ENCODE data around the gene CAPN5.

CAPN5 gene

GRCh38 chr11:77119531-77119936 is 52.8 kb downstream of the CAPN5 start:
- no peak for DNase-seq (ENCODE audit: low spot score)

GRCh38 chr11:77120571-77120970 is 53.8 kb downstream of the CAPN5 start:
- no peak for DNase-seq (ENCODE audit: low spot score)

- no peak for DNase-seq (ENCODE audit: low spot score)
Measured at GRCh38 chr11:77121096-77121640, 54.4 kb downstream of the CAPN5 start.

GRCh38 chr11:77121876-77122575 is 55.3 kb downstream of the CAPN5 start:
- no peak for DNase-seq (ENCODE audit: low spot score)

- no peak for DNase-seq (ENCODE audit: low spot score)
Measured at GRCh38 chr11:77122576-77123212, 55.9 kb downstream of the CAPN5 start.

DNA sequence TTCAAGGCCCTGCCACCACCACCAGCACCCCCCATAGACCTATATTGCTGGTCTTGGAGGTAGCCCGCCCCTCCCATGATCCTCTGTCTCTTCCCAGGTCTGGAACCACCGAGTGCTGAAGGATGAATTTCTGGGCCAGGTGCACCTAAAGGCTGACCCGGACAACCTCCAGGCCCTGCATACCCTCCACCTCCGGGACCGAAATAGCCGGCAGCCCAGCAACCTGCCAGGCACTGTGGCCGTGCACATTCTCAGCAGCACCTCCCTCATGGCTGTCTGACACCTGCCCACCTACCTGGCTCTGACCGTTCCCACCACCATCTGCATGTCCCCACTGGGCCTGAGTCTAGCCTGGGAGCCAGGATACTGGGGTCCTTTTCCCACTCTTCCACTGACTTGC is 56.8 kb downstream of the CAPN5 start:
- DNase-seq (ENCODE audit: low spot score) = no peak

- no peak for DNase-seq (ENCODE audit: low spot score)
Measured at GRCh38 chr11:77124041-77124440, 57.3 kb downstream of the CAPN5 start.

DNA sequence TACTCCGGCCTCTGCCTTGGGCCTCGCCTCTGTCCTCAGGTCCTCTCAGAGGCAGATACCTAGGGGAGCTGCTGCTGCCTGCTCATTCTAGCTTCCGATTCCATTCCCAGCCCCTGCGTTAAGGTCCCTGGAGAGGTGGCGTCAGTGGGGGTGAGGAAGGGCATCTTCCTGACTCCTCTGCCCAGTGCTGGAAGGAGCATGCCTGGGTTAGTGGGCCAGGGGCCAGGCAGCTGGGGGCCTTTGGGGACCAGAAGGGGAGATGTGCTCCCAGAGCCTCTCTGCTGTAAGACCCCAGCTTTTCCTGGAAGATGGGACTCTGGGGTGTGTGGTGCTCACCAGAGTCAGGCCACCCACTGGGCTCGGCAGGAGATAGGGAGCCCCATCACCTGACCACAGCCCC is 57.7 kb downstream of the CAPN5 start:
- DNase-seq (ENCODE audit: low spot score) = no peak

DNA sequence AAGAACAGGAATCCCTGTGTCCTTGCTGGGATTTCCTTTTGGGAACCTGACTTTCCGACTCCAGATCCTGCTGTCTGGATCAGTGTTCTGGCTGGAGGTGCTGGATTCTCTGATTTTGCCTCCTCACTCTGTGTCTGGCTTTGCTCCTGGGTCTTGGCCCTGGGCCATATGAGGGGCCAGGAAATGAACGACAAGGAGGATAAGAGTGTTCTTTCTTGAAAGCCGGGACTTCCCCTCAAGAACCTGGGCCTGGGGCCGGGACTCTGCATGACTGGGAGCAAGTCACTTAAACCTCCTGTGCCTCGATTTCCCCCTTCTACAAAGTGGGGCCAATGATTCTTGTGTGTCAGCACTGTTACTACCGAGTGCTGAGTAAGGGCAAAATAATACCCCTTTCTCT is 58.4 kb downstream of the CAPN5 start:
- no peak for DNase-seq (ENCODE audit: low spot score)

- no peak for DNase-seq (ENCODE audit: low spot score)
Measured at GRCh38 chr11:77125695-77126094, 58.9 kb downstream of the CAPN5 start.

DNA sequence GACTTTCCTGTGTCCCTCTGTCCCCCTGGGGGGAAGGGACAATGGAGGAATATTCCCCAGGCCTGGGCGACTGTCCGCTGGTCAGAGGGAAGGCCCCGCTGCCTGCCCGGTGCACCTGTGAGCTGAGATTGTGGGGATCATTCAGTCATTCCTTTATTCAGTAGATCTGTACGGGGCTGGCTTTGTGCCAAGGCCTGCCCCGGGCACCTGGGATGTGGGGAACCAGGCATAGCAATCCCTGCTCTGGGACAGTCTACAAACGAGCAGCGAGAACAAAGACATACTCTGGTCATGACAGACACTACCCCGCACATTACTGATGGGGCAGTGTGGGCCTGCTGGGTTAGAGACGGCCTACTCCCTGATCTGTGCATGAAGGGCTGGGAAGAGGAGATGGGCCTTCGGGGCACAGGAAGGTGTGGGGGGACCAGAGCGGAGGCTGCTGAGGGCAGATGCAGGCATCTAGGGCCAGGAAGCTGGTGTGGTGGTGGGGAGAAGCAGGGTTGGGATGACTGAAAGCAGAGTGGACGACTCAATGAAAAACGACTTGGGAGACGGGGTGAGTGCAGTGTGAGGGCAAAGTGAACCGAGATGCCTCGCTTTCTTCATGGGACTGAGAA is 59.5 kb downstream of the CAPN5 start:
- no peak for DNase-seq (ENCODE audit: low spot score)

DNA sequence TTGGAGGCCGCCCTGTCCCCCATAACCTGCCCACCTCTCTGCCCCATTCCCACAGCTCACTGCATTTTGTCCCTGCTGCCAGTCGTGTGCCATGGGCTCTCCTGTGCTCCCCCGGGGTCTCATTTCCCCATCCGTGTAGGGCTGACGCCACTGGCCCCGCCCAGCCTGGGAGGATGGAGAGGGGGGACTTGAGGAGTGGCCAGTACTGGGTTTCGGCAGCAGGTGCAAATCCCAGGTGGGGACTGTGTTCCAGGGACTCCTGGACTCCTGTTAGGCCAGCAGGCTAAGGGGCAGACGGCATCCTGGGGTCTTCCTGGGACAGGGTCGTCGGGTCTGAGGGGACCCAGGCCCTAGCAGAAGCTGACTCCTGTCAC is 60.1 kb downstream of the CAPN5 start:
- no peak for DNase-seq (ENCODE audit: low spot score)

- no peak for DNase-seq (ENCODE audit: low spot score)
Measured at GRCh38 chr11:77127235-77127911, 60.6 kb downstream of the CAPN5 start.

- no peak for DNase-seq (ENCODE audit: low spot score)
Measured at GRCh38 chr11:77127920-77128691, 61.3 kb downstream of the CAPN5 start, which contains the start of gene MYO7A. Gene MYO7A, plus strand, starts transcription at chr11:77128246. Its CDS starts 2,389 bp downstream, at chr11:77130635.

GRCh38 chr11:77129069-77129841 is 62.5 kb downstream of the CAPN5 start:
- DNase-seq (ENCODE audit: low spot score) = no peak

DNA sequence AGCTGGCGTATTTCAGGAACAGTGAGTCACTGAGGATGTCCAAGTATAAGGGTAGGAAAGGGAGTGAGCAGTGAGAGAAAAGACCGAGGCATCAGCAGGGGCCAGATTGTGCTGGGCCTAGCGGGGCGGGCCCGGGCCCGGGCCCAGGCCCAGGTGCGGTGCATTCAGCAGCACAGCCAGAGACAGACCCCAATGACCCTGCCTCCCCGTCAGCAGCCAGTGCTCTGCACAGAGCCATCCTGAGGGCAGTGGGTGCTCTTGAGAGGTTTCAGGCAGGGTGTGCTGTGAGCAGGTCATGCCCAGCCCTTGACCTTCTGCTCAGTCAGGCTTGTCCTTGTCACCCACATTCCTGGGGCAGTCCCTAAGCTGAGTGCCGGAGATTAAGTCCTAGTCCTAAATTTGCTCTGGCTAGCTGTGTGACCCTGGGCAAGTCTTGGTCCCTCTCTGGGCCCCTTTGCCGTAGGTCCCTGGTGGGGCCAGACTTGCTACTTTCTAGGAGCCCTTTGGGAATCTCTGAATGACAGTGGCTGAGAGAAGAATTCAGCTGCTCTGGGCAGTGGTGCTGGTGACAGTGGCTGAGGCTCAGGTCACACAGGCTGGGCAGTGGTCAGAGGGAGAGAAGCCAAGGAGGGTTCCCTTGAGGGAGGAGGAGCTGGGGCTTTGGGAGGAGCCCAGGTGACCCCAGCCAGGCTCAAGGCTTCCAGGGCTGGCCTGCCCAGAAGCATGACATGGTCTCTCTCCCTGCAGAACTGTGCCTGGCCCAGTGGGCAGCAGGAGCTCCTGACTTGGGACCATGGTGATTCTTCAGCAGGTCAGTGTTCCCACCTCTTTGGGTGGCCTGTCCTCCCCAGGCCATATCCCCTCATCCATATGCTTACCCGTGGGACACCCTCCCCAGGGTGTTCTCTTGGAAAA is 63.3 kb downstream of the CAPN5 start:
- DNase-seq (ENCODE audit: low spot score) = no peak

DNA sequence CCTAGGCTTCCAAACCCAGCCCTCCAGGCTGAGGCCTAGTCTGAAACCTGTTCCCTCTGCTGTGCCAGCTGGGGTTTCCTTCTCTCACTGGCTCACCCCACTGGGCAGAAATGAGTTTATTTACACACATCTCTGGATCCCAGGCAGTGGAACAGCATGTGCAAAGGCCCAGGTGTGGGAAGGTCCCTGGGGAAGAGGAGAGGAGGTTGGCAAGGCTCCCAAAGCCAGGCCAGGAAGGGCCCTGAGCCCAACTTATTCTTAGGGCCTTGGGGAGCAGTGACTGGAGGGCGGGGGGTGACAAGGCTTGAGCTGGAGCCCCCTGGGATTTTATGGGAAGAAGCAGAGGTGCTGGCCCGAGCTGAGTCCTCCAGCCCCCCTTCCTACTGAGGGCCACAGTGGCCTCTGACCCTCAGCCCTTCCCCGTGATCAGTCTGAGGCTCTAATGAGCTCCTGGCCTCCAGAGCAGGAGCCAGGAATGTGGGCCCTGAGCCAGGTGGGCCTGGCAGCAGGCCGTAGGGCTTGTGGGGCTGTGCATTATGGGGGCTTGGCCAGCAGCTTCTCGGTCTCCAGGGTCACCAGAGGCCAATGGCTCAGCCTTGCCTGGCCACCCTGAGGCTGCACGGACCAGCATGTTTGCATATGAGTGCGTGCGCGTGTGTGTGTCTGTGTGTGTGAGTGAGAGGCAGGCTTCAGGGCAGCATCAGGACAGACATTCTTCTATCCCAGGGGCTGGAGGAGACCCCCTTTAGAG is 64.2 kb downstream of the CAPN5 start:
- DNase-seq (ENCODE audit: low spot score) = no peak

DNA sequence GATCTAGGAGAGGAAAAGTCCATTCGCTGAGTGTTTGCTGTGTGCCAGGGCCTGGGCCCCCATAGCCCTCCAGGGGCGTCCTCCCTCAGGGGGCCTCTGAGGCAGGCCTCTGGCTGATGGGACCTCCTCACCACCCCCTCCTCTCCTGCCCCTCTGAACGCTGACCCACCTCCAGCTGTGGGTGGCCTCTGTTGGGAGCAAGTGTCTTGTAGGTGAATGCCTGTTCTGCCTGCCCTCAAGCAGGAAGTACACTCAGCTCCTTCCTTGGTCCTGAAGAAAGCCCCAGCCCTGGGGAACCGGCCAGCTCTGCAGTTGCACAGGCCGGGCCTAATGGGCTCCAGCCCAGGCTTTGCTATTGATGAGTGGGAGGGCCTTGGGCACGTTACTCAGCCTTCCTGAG is 64.8 kb downstream of the CAPN5 start:
- DNase-seq (ENCODE audit: low spot score) = no peak

DNA sequence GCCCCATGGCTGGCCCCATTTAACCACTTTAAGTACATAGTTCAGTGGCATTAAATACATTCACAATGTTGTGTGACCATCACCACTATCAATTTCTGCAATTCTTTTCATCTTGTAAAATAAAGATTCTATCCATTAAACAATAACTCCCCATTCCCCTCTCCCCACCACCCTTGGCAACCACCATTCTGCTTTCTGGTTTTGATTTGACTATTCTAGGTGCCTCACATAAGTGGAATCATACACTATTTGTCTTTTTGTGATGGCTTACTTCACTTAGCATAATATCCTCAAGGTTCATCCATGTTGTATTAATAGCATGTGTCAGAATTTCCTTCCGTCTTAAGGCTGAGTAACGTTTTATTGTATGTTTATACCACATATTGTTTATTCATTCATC is 68.3 kb downstream of the CAPN5 start:
- no peak for DNase-seq (ENCODE audit: low spot score)
